HepG2 (cell line): ENCODE measurements around the gene ACAA2. TPM values are rescaled to one million over a fixed set of nuclear protein-coding genes. Genes with fewer than 3 reads are reported as not detected.

ENCODE experiments used
- CBX1 ChIP-seq: IDR thresholded peaks from one replicate; pipeline ENCODE4 v1.6.1; 2016; ENCODE audit warnings: antibody characterized with exemption, low read depth
- DNMT3B ChIP-seq: conservative IDR thresholded peaks from 2 replicates; pipeline ENCODE4 v1.6.1; 2016; ENCODE audit warnings: missing biosample characterization, control low read depth
- GABPA ChIP-seq, 2 experiments: IDR thresholded peaks; 2 replicates each; pipeline ENCODE4 v1.6.1; 2011 to 2016; ENCODE audit warnings: low read depth in 2 of 2, low read length in 1 of 2, missing biosample characterization in 1 of 2, missing genetic modification characterization in 1 of 2
- HMGXB3 ChIP-seq: sonication (generic); formaldehyde crosslinking; IDR thresholded peaks from 2 replicates; pipeline ENCODE4 v1.4.0; 2020; ENCODE audit warnings: missing genetic modification reagents, borderline replicate concordance
- HNRNPK ChIP-seq: fragments of 200-400 bp; formaldehyde crosslinking; IDR thresholded peaks from 2 replicates; pipeline ENCODE4 v1.6.1; 2018; ENCODE audit warnings: low read length, low read depth, moderate library complexity, mild to moderate bottlenecking; ENCODE audit not compliant: poor library complexity, severe bottlenecking
- HOXA3 ChIP-seq: sonication (generic); formaldehyde crosslinking; IDR thresholded peaks from 2 replicates; pipeline ENCODE4 v1.5.0; 2020; ENCODE audit warnings: missing genetic modification reagents
- NKX3-1 ChIP-seq: sonication (generic); formaldehyde crosslinking; IDR thresholded peaks from 2 replicates; pipeline ENCODE4 v1.5.0; 2020; ENCODE audit warnings: missing genetic modification reagents
- PBX2 ChIP-seq: IDR thresholded peaks from 2 replicates; pipeline ENCODE4 v1.6.1; 2016; ENCODE audit warnings: control low read depth
- PHB2 ChIP-seq: fragments of 450-650 bp; IDR thresholded peaks from 2 replicates; pipeline ENCODE4 v1.6.1; 2018; ENCODE audit not compliant: partially characterized antibody
- POLR2G ChIP-seq: fragments of 200-400 bp; formaldehyde crosslinking; IDR thresholded peaks from 2 replicates; pipeline ENCODE4 v1.6.1; 2018; ENCODE audit warnings: mild to moderate bottlenecking, low read depth, low read length, moderate library complexity
- SOX13 ChIP-seq, 3 experiments: fragments of 450-650 bp in 1 of 3; sonication (generic) in 1 of 3; formaldehyde crosslinking in 1 of 3; IDR thresholded peaks in 2 of 3; conservative IDR thresholded peaks in 1 of 3; 2 replicates each; pipeline versions ENCODE4 v1.5.0 to v1.6.1; 2016 to 2020; ENCODE audit warnings: antibody characterized with exemption in 1 of 3, mild to moderate bottlenecking in 1 of 3, missing compliant biosample characterization in 1 of 3, missing genetic modification reagents in 1 of 3, moderate library complexity in 1 of 3
- ZNF234 ChIP-seq: sonication (generic); formaldehyde crosslinking; conservative IDR thresholded peaks from 2 replicates; pipeline ENCODE4 v1.5.1; 2020; ENCODE audit warnings: mild to moderate bottlenecking, missing genetic modification reagents
- ZNF264 ChIP-seq: sonication (generic); formaldehyde crosslinking; IDR thresholded peaks from 2 replicates; pipeline ENCODE4 v1.4.0; 2020; ENCODE audit warnings: missing genetic modification reagents
- ZNF282 ChIP-seq: fragments of 450-650 bp; IDR thresholded peaks from 2 replicates; pipeline ENCODE4 v1.6.1; 2018; ENCODE audit not compliant: partially characterized antibody
- ZNF598 ChIP-seq: sonication (generic); formaldehyde crosslinking; IDR thresholded peaks from 2 replicates; pipeline ENCODE4 v1.5.1; 2020; ENCODE audit warnings: mild to moderate bottlenecking, missing genetic modification reagents, borderline replicate concordance
- ZNF720 ChIP-seq: sonication (generic); formaldehyde crosslinking; IDR thresholded peaks from 2 replicates; pipeline ENCODE4 v1.4.0; 2020; ENCODE audit warnings: missing genetic modification reagents
- ZNF781 ChIP-seq: sonication (generic); formaldehyde crosslinking; IDR thresholded peaks from 2 replicates; pipeline ENCODE4 v1.5.1; 2020; ENCODE audit warnings: borderline replicate concordance, mild to moderate bottlenecking, missing genetic modification reagents; ENCODE audit errors: not compliant biosample characterization
- polyA plus RNA-seq, 8 experiments: library from polyadenylated mRNA; depleted of rRNA in 3 of 8; stranded (reverse) in 7 of 8; unstranded in 1 of 8; fragments of >200 nt; fragmentation: Illumina TruSeq in 4 of 8; extraction: Trizol in 4 of 8; gene quantifications; 2 replicates each; pipeline versions ENCODE4 v1.2.1 to v1.2.3, GENCODE V29; 2011 to 2016; ENCODE audit warnings: low read depth in 4 of 8, missing spikeins in 1 of 8, mixed read lengths in 1 of 8; ENCODE audit not compliant: insufficient read depth in 1 of 8
- total RNA-seq, 5 experiments: library from RNA; depleted of rRNA; stranded (reverse); fragments of >200 nt; fragmentation: Illumina TruSeq; extraction: Trizol; gene quantifications; 2 replicates each; pipeline ENCODE4 v1.2.3, GENCODE V29; 2016; ENCODE audit warnings: low read depth in 1 of 5
- TF ChIP-seq, protein P1 (sequence below): IDR thresholded peaks from 2 replicates; pipeline ENCODE4 v1.6.1; 2016; ENCODE audit warnings: missing compliant biosample characterization, missing genetic modification reagents, borderline replicate concordance
- TF ChIP-seq, protein P2 (sequence below): sonication (generic); formaldehyde crosslinking; IDR thresholded peaks from 2 replicates; pipeline ENCODE4 v1.8.0; 2022; ENCODE audit warnings: mild to moderate bottlenecking, missing genetic modification reagents, moderate library complexity
- TF ChIP-seq, protein P3 (sequence below): sonication (generic); formaldehyde crosslinking; IDR thresholded peaks from 2 replicates; pipeline ENCODE4 v1.4.0; 2020; ENCODE audit warnings: mild to moderate bottlenecking, missing genetic modification reagents

ACAA2 gene
- total and polyA plus RNA-seq, 2 of the 13 experiments (the other 11 are each of a cell fraction or from before 2014, with no cell fraction given), result 51.6 to 182 TPM

DNA sequence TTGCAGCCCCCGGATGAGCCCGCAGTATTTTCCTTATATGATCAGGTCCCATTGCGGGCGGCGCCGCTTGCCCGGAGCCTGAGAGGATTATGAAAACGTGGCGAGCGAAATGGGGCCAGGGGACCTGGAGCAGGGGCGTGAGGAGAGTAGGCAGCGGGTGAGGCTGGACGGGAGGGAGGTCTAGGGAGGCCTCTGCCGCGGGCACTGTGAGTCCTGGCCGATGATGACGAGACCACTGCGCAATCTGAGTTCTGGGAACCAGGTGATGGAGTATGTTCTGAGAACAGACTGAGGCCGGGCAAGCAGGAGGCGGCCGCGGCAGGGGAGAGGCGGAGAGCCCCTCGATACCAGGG lies 790 bp upstream of the ACAA2 start (continued):
- no peak for TF ChIP-seq HMGXB3 (CRISPR knock-in tag)
- TF ChIP-seq PHB2, result no peak
- TF ChIP-seq PBX2 (CRISPR knock-in tag), result no peak
- no peak for TF ChIP-seq GABPA (IDR thresholded peaks at IDR 0.05; ENCODE audit: low read depth, low read length)
- TF ChIP-seq GABPA (CRISPR knock-in tag; IDR thresholded peaks at IDR 0.05; ENCODE audit: low read depth), result no peak
- no peak for TF ChIP-seq ZNF598 (CRISPR knock-in tag)
- no peak for TF ChIP-seq ZNF781
- TF ChIP-seq ZNF264, result no peak
- TF ChIP-seq, protein P1, sequence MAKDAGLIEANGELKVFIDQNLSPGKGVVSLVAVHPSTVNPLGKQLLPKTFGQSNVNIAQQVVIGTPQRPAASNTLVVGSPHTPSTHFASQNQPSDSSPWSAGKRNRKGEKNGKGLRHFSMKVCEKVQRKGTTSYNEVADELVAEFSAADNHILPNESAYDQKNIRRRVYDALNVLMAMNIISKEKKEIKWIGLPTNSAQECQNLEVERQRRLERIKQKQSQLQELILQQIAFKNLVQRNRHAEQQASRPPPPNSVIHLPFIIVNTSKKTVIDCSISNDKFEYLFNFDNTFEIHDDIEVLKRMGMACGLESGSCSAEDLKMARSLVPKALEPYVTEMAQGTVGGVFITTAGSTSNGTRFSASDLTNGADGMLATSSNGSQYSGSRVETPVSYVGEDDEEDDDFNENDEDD (CRISPR knock-in tag), result no peak
- TF ChIP-seq ZNF720 (CRISPR knock-in tag), result no peak
- TF ChIP-seq, protein P2, sequence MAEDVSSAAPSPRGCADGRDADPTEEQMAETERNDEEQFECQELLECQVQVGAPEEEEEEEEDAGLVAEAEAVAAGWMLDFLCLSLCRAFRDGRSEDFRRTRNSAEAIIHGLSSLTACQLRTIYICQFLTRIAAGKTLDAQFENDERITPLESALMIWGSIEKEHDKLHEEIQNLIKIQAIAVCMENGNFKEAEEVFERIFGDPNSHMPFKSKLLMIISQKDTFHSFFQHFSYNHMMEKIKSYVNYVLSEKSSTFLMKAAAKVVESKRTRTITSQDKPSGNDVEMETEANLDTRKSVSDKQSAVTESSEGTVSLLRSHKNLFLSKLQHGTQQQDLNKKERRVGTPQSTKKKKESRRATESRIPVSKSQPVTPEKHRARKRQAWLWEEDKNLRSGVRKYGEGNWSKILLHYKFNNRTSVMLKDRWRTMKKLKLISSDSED (CRISPR knock-in tag), result no peak
- TF ChIP-seq NKX3-1 (CRISPR knock-in tag), result no peak
- TF ChIP-seq HNRNPK, result no peak
- no peak for TF ChIP-seq ZNF282
- TF ChIP-seq DNMT3B (CRISPR knock-in tag), result no peak
- TF ChIP-seq POLR2G, result no peak
- TF ChIP-seq, protein P3, sequence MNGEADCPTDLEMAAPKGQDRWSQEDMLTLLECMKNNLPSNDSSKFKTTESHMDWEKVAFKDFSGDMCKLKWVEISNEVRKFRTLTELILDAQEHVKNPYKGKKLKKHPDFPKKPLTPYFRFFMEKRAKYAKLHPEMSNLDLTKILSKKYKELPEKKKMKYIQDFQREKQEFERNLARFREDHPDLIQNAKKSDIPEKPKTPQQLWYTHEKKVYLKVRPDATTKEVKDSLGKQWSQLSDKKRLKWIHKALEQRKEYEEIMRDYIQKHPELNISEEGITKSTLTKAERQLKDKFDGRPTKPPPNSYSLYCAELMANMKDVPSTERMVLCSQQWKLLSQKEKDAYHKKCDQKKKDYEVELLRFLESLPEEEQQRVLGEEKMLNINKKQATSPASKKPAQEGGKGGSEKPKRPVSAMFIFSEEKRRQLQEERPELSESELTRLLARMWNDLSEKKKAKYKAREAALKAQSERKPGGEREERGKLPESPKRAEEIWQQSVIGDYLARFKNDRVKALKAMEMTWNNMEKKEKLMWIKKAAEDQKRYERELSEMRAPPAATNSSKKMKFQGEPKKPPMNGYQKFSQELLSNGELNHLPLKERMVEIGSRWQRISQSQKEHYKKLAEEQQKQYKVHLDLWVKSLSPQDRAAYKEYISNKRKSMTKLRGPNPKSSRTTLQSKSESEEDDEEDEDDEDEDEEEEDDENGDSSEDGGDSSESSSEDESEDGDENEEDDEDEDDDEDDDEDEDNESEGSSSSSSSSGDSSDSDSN (CRISPR knock-in tag), result peak; percentile 57; the same call in 1 of the 2 replicates
- TF ChIP-seq SOX13 (IDR thresholded peaks at IDR 0.05), result no peak
- no peak; a peak in 1 of 4 replicates for TF ChIP-seq SOX13 (CRISPR knock-in tag; conservative IDR thresholded peaks at IDR 0.05 in 1 of 2, IDR thresholded peaks at IDR 0.05 in 1 of 2)
- no peak for TF ChIP-seq CBX1
- no peak for TF ChIP-seq ZNF234 (CRISPR knock-in tag)
- TF ChIP-seq HOXA3 (CRISPR knock-in tag), result peak; percentile 33; the same call in 1 of the 2 replicates
